A673 (cell line): Measurements from ENCODE around the gene TMC1. TPM values are rescaled to one million over a fixed set of nuclear protein-coding genes. Genes with fewer than 3 reads are reported as not detected.

Experiments
- BruUV-seq: library from RNA; stranded (reverse); fragments of 400-500 nt; replicated peaks from 2 replicates; lab custom pipeline; 2021; lab: Mats Ljungman, UMichigan
- CTCF ChIA-PET: fragments of 300-600 bp; sonication (Branson Sonifier 250); formaldehyde crosslinking; loops from one replicate; lab custom pipeline; 2022; ENCODE audit warnings: antibody characterized with exemption; lab: Charles Lee
- POLR2A ChIA-PET: fragments of 300-600 bp; sonication (Branson Sonifier 250); formaldehyde crosslinking; loops from one replicate; lab custom pipeline; 2022; ENCODE audit warnings: antibody characterized with exemption; ENCODE audit not compliant: low non-redundant PET; lab: Charles Lee
- DNase-seq: peaks from one replicate; pipeline ENCODE4 v3.0.0-alpha.2; 2015; ENCODE audit warnings: low spot score
- H3K27ac ChIP-seq: fragments of 200-600 bp; sonication (generic); 2 replicates; pipeline ENCODE4 v1.5.1; 2016; ENCODE audit warnings: mixed run types, low read depth, mild to moderate bottlenecking, mixed read lengths, antibody characterized with exemption, low read length; ENCODE audit not compliant: poor library complexity, severe bottlenecking
- H3K27me3 ChIP-seq: fragments of 200-600 bp; sonication (generic); replicated peaks from 2 replicates; pipeline ENCODE4 v1.6.1; 2017; ENCODE audit warnings: mixed run types, low read depth, mild to moderate bottlenecking, mixed read lengths, antibody characterized with exemption, low read length; ENCODE audit not compliant: insufficient read depth, poor library complexity
- H3K36me3 ChIP-seq: fragments of 200-600 bp; sonication (generic); 2 replicates; pipeline ENCODE4 v1.6.1; 2016; ENCODE audit warnings: mixed run types, mild to moderate bottlenecking, mixed read lengths, antibody characterized with exemption, low read length; ENCODE audit not compliant: insufficient read depth, poor library complexity, severe bottlenecking
- H3K4me1 ChIP-seq: fragments of 200-600 bp; sonication (generic); 2 replicates; pipeline ENCODE4 v1.6.1; 2017; ENCODE audit warnings: mixed run types, mild to moderate bottlenecking, mixed read lengths, antibody characterized with exemption, low read length; ENCODE audit not compliant: insufficient read depth, poor library complexity, severe bottlenecking
- H3K4me3 ChIP-seq: fragments of 200-600 bp; sonication (generic); 2 replicates; pipeline ENCODE4 v1.5.1; 2016; ENCODE audit warnings: low read depth, mixed run types, mild to moderate bottlenecking, mixed read lengths, low read length; ENCODE audit not compliant: poor library complexity, severe bottlenecking
- H3K9me3 ChIP-seq: fragments of 200-600 bp; sonication (generic); 2 replicates; pipeline ENCODE4 v1.6.1; 2016; ENCODE audit warnings: mixed run types, low read depth, mild to moderate bottlenecking, mixed read lengths, antibody characterized with exemption, low read length; ENCODE audit not compliant: poor library complexity, severe bottlenecking
- CTCF ChIP-seq: fragments of 300-800, 200-600 bp; sonication (generic); conservative IDR thresholded peaks from 2 replicates; pipeline ENCODE4 v1.5.1; 2017; ENCODE audit warnings: low read depth, mild to moderate bottlenecking, antibody characterized with exemption, low read length, moderate library complexity, mixed read lengths
- EZH2 ChIP-seq: fragments of 200-600 bp; sonication (generic); IDR thresholded peaks from 2 replicates; pipeline ENCODE4 v1.6.1; 2017; ENCODE audit warnings: borderline replicate concordance, low read depth, mild to moderate bottlenecking, mixed read lengths, antibody characterized with exemption, low read length; ENCODE audit not compliant: poor library complexity, severe bottlenecking
- intact Hi-C: fragments of 100-400 bp; cut with micrococcal nuclease; formaldehyde crosslinking; loops from one replicate; pipeline ENCODE4 v1.10.0; 2022; ENCODE audit not compliant: unreplicated experiment
- total RNA-seq: library from RNA; stranded (reverse); gene quantifications from 2 replicates; pipeline ENCODE4 v1.2.3, GENCODE V29; 2021

TMC1 gene
- total RNA-seq, 1 experiment from 2014 or later: 0.75 TPM

- DNase-seq: no peak
- H3K4me1 ChIP-seq: peaks cover 3% of the 10 kb centered on the region
- TF ChIP-seq EZH2 (no peak), CTCF (no peak)
- intact Hi-C loops: loop anchor here (5.0 kb wide), 1 partner anchor 554 kb away; no protein-coding TSS in a partner anchor
- H3K9me3 ChIP-seq: no peaks in the 10 kb centered on the region
- H3K36me3 ChIP-seq: no peaks in the 10 kb centered on the region
- no TSS peak for BruUV-seq
- no peaks in the 10 kb centered on the region for H3K27me3 ChIP-seq
- no peak overlapping the region for H3K4me3 ChIP-seq
- POLR2A ChIA-PET: no interaction called here
- H3K27ac ChIP-seq: no peak overlapping the region
- CTCF ChIA-PET: no interaction called here
Measured at GRCh38 chr9:72590824-72591223, 69.4 kb downstream of the TMC1 start.

GRCh38 chr9:72592502-72593403 lies 71.3 kb downstream of the TMC1 start:
- no peaks in the 10 kb centered on the region for H3K4me1 ChIP-seq
- peak; percentile 67 for DNase-seq
- no peak overlapping the region for H3K4me3 ChIP-seq
- no TSS peak for BruUV-seq
- intact Hi-C loops: loop anchor here (2.0 to 5.0 kb wide), 3 partner anchors 230 to 555 kb away; no protein-coding TSS in a partner anchor
- H3K27me3 ChIP-seq: no peaks in the 10 kb centered on the region
- no peak overlapping the region for H3K27ac ChIP-seq
- H3K36me3 ChIP-seq: no peaks in the 10 kb centered on the region
- TF ChIP-seq EZH2 (no peak), CTCF (peak; percentile 83)
- no peaks in the 10 kb centered on the region for H3K9me3 ChIP-seq
- ChIA-PET POLR2A (no interaction called here), CTCF (no interaction called here)

GRCh38 chr9:72596451-72597180 lies 75.2 kb downstream of the TMC1 start:
- no peak overlapping the region for H3K27ac ChIP-seq
- POLR2A ChIA-PET: no interaction called here

More at GRCh38 chr9:72596451-72597180, 75.2 kb downstream of the TMC1 start:
- CTCF ChIA-PET: no interaction called here
- Histone ChIP-seq H3K4me3 (no peak overlapping the region), H3K27me3 (no peaks in the 10 kb centered on the region), H3K4me1 (no peaks in the 10 kb centered on the region), H3K9me3 (no peaks in the 10 kb centered on the region), H3K36me3 (no peaks in the 10 kb centered on the region)
- intact Hi-C loops: no loop called here
- no peak for DNase-seq
- TF ChIP-seq CTCF (no peak), EZH2 (no peak)
- no TSS peak for BruUV-seq
